ENCODE measurements around the gene VTI1A. TPM values are rescaled to one million over a fixed set of nuclear protein-coding genes. Genes with fewer than 3 reads are reported as not detected.
"Not testable (repeated sequence)": the region's sequence is repeated elsewhere in the genome, so short reads cannot be mapped to it uniquely, and the experiment has no call there.

The VTI1A gene
- total RNA-seq, 1 donor from 2014 or later, result 32.6 TPM

- no peak for DNase-seq (ENCODE audit: extremely low spot score, unreplicated experiment)
- no peaks in the 10 kb centered on the region for H3K36me3 Mint-ChIP-seq
- H3K9me3 Mint-ChIP-seq, result no peaks in the 10 kb centered on the region
- H3K4me1 Mint-ChIP-seq (ENCODE audit: unreplicated experiment), result peaks cover 9% of the 10 kb centered on the region
- TF ChIP-seq, protein P1, sequence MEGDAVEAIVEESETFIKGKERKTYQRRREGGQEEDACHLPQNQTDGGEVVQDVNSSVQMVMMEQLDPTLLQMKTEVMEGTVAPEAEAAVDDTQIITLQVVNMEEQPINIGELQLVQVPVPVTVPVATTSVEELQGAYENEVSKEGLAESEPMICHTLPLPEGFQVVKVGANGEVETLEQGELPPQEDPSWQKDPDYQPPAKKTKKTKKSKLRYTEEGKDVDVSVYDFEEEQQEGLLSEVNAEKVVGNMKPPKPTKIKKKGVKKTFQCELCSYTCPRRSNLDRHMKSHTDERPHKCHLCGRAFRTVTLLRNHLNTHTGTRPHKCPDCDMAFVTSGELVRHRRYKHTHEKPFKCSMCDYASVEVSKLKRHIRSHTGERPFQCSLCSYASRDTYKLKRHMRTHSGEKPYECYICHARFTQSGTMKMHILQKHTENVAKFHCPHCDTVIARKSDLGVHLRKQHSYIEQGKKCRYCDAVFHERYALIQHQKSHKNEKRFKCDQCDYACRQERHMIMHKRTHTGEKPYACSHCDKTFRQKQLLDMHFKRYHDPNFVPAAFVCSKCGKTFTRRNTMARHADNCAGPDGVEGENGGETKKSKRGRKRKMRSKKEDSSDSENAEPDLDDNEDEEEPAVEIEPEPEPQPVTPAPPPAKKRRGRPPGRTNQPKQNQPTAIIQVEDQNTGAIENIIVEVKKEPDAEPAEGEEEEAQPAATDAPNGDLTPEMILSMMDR (conservative IDR thresholded peaks at IDR 0.05), result no peak
- H3K27me3 Mint-ChIP-seq, result no peaks in the 10 kb centered on the region
- H3K4me3 Mint-ChIP-seq, result no peak overlapping the region
- no peak overlapping the region for H3K27ac Mint-ChIP-seq
These were observed 86.9 kb downstream of the VTI1A start for GRCh38 chr10:112533916-112534315.

GRCh38 chr10:112535531-112535951, 88.5 kb downstream of the VTI1A start:
- Mint-ChIP-seq H3K27ac (no peak overlapping the region), H3K4me1 (ENCODE audit: unreplicated experiment) (peaks cover 9% of the 10 kb centered on the region), H3K4me3 (no peak overlapping the region), H3K9me3 (no peaks in the 10 kb centered on the region), H3K36me3 (no peaks in the 10 kb centered on the region), H3K27me3 (no peaks in the 10 kb centered on the region)
- TF ChIP-seq, protein P1 (conservative IDR thresholded peaks at IDR 0.05), result no peak
- DNase-seq (ENCODE audit: extremely low spot score, unreplicated experiment), result no peak

DNA sequence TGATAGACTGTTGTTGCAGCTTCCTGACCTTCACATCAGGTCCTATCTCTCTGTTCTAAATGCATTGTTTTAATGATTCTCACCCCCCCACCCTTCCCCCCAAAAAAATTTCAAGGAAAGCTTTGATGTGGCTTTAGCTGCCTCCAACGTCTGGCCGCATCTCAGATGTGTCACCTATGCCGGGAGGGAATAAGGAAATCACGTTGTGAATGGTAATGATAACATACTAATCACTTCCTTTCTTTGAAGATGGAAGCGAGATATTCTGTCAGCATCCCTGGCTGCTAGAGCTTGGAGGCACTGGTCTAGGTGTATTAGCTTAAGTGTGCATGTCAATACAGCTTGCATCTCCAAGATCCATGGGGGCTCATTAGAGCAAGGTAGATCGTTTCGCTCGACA, 89.6 kb downstream of the VTI1A start:
- Mint-ChIP-seq H3K36me3 (no peaks in the 10 kb centered on the region), H3K27ac (no peak overlapping the region), H3K4me1 (ENCODE audit: unreplicated experiment) (peaks cover 9% of the 10 kb centered on the region), H3K9me3 (no peaks in the 10 kb centered on the region), H3K4me3 (no peak overlapping the region), H3K27me3 (no peaks in the 10 kb centered on the region)
- TF ChIP-seq, protein P1 (conservative IDR thresholded peaks at IDR 0.05), result no peak
- no peak for DNase-seq (ENCODE audit: extremely low spot score, unreplicated experiment)

DNA sequence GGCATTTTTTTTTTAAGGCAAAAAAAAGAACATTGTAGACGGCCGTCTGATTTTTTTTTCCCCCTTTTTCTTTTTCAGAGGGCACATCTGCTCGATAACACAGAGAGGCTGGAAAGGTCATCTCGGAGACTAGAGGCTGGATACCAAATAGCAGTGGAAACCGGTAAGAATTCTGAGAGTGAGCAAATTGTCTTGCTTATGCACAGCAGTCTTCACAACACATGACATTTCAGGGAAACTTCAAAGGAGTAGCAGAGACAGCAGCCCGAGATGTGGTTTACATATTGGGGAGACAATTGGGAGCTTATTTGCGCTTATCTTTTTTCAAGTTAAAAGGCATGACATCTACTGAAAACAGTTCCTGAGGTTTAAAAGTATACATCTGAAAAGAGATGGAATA, 91.2 kb downstream of the VTI1A start:
- Mint-ChIP-seq H3K27ac (no peak overlapping the region), H3K36me3 (peaks cover 3% of the 10 kb centered on the region), H3K4me3 (no peak overlapping the region), H3K9me3 (peaks cover 3% of the 10 kb centered on the region), H3K4me1 (ENCODE audit: unreplicated experiment) (peaks cover 8% of the 10 kb centered on the region), H3K27me3 (no peaks in the 10 kb centered on the region)
- TF ChIP-seq, protein P1 (conservative IDR thresholded peaks at IDR 0.05), result no peak
- DNase-seq (ENCODE audit: extremely low spot score, unreplicated experiment), result no peak

DNA sequence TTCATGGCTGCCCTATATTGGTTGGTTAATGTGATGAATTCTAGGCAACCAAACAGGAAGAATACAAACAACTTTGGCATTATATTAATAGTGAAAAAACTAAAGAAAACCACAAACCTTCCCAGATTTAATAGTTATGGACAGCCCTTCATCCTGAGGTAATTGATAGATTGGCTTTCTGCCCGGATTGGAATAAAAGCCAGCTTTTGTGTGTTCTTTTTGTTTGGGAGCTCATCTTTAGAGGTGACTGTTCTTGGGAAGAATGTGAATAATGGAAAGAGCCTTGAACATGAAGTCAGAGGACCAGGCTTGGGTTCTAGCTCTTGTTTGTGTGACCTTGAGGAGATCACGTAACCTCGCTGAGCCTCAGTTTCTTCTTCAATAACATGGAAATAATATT, 92.3 kb downstream of the VTI1A start:
- H3K27ac Mint-ChIP-seq, result no peak overlapping the region
- peaks cover 3% of the 10 kb centered on the region for H3K9me3 Mint-ChIP-seq
- no peak for DNase-seq (ENCODE audit: extremely low spot score, unreplicated experiment)
- no peak overlapping the region for H3K4me3 Mint-ChIP-seq
- H3K27me3 Mint-ChIP-seq, result no peaks in the 10 kb centered on the region
- peaks cover 3% of the 10 kb centered on the region for H3K36me3 Mint-ChIP-seq
- TF ChIP-seq, protein P1 (conservative IDR thresholded peaks at IDR 0.05), result no peak
- peaks cover 4% of the 10 kb centered on the region for H3K4me1 Mint-ChIP-seq (ENCODE audit: unreplicated experiment)

DNA sequence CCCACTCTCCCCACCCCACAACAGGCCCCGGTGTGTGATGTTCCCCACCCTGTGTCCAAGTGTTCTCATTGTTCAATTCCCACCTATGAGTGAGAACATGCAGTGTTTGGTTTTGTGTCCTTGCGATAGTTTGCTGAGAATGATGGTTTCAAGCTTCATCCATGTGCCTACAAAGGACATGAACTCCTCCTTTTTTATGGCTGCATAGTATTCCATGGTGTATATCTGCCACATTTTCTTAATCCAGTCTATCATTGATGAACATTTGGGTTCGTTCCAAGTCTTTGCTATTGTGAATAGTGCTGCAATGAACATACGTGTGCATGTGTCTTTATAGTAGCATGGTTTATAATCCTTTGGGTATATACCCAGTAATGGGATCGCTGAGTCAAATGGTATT, 95.8 kb downstream of the VTI1A start:
- not testable (repeated sequence) for H3K27me3 Mint-ChIP-seq; H3K9me3 Mint-ChIP-seq; H3K36me3 Mint-ChIP-seq; H3K27ac Mint-ChIP-seq; H3K4me3 Mint-ChIP-seq; H3K4me1 Mint-ChIP-seq (ENCODE audit: unreplicated experiment); DNase-seq (ENCODE audit: extremely low spot score, unreplicated experiment)
